Measurements from ENCODE around the gene BPI. TPM values are rescaled to one million over a fixed set of nuclear protein-coding genes. Genes with fewer than 3 reads are reported as not detected.

BPI gene
- total RNA-seq, 1 donor, result under 0.01 TPM

DNA sequence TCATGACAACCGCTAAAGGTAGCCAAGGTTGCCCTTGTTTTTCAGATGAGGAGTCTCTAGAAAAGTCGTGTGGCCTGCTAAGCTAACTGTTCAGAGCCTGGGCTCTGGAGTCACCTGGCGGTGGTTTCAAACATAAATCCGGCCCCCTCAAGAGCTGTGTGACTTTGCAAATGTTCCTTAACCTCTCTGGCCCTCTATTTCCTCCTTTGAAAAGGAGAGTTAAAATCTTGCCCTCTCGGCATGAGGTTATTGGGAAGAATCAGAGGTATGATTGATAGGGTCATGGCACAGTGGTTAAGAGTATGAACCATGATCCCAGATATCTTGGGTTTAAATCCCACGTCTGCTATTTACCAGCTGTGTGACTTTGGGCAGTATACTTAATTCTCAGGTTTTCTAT lies 36.7 kb downstream of the BPI start:
- Histone ChIP-seq H3K4me1 (ENCODE audit: insufficient read depth, low read length) (no peaks in the 10 kb centered on the region), H3K27ac (ENCODE audit: low read depth, low read length) (no peak overlapping the region), H3K79me2 (ENCODE audit: insufficient read depth, low read length) (no peaks in the 10 kb centered on the region), H3K27me3 (ENCODE audit: insufficient read depth, low read length) (peaks cover 21% of the 10 kb centered on the region), H3K4me2 (ENCODE audit: insufficient read depth, low read length) (no peak overlapping the region), H2AFZ (ENCODE audit: low read length) (no peak overlapping the region), H4K20me1 (ENCODE audit: insufficient read depth, low read length) (no peaks in the 10 kb centered on the region), H3K9me3 (ENCODE audit: low read depth, low read length) (peaks cover 5% of the 10 kb centered on the region), H3K4me3 (ENCODE audit: insufficient read depth, low read length) (no peak overlapping the region), H3K36me3 (ENCODE audit: insufficient read depth, low read length) (no peaks in the 10 kb centered on the region)
- no peak for DNase-seq (ENCODE audit: insufficient read length, low spot score, missing footprints)
- TF ChIP-seq, protein P1, sequence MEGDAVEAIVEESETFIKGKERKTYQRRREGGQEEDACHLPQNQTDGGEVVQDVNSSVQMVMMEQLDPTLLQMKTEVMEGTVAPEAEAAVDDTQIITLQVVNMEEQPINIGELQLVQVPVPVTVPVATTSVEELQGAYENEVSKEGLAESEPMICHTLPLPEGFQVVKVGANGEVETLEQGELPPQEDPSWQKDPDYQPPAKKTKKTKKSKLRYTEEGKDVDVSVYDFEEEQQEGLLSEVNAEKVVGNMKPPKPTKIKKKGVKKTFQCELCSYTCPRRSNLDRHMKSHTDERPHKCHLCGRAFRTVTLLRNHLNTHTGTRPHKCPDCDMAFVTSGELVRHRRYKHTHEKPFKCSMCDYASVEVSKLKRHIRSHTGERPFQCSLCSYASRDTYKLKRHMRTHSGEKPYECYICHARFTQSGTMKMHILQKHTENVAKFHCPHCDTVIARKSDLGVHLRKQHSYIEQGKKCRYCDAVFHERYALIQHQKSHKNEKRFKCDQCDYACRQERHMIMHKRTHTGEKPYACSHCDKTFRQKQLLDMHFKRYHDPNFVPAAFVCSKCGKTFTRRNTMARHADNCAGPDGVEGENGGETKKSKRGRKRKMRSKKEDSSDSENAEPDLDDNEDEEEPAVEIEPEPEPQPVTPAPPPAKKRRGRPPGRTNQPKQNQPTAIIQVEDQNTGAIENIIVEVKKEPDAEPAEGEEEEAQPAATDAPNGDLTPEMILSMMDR (IDR thresholded peaks at IDR 0.05; ENCODE audit: extremely low read depth, low read depth, low read length), result no peak

- H3K9me3 ChIP-seq (ENCODE audit: low read depth, low read length), result peaks cover 5% of the 10 kb centered on the region
- H3K36me3 ChIP-seq (ENCODE audit: insufficient read depth, low read length), result no peaks in the 10 kb centered on the region
- no peak overlapping the region for H3K4me3 ChIP-seq (ENCODE audit: insufficient read depth, low read length)
- TF ChIP-seq, protein P1 (IDR thresholded peaks at IDR 0.05; ENCODE audit: extremely low read depth, low read depth, low read length), result no peak
- H3K79me2 ChIP-seq (ENCODE audit: insufficient read depth, low read length), result no peaks in the 10 kb centered on the region
- no peak overlapping the region for H2AFZ ChIP-seq (ENCODE audit: low read length)
- DNase-seq (ENCODE audit: insufficient read length, low spot score, missing footprints), result no peak
- H3K27me3 ChIP-seq (ENCODE audit: insufficient read depth, low read length), result peaks cover 12% of the 10 kb centered on the region
- H3K4me2 ChIP-seq (ENCODE audit: insufficient read depth, low read length), result no peak overlapping the region
- H3K27ac ChIP-seq (ENCODE audit: low read depth, low read length), result no peak overlapping the region
- H3K4me1 ChIP-seq (ENCODE audit: insufficient read depth, low read length), result no peaks in the 10 kb centered on the region
- H4K20me1 ChIP-seq (ENCODE audit: insufficient read depth, low read length), result no peaks in the 10 kb centered on the region
These were observed 38.3 kb downstream of the BPI start for GRCh38 chr20:38342216-38342615.

- H3K79me2 ChIP-seq (ENCODE audit: insufficient read depth, low read length), result no peaks in the 10 kb centered on the region
These were observed 38.9 kb downstream of the BPI start for GRCh38 chr20:38342713-38343310.

More at GRCh38 chr20:38342713-38343310, 38.9 kb downstream of the BPI start:
- Histone ChIP-seq H3K4me3 (ENCODE audit: insufficient read depth, low read length) (peak overlapping the region; percentile 49), H3K4me1 (ENCODE audit: insufficient read depth, low read length) (no peaks in the 10 kb centered on the region), H3K4me2 (ENCODE audit: insufficient read depth, low read length) (peak overlapping the region; percentile 61), H3K9me3 (ENCODE audit: low read depth, low read length) (peaks cover 1% of the 10 kb centered on the region), H4K20me1 (ENCODE audit: insufficient read depth, low read length) (no peaks in the 10 kb centered on the region), H3K27ac (ENCODE audit: low read depth, low read length) (no peak overlapping the region), H3K36me3 (ENCODE audit: insufficient read depth, low read length) (no peaks in the 10 kb centered on the region), H3K27me3 (ENCODE audit: insufficient read depth, low read length) (peaks cover 14% of the 10 kb centered on the region), H2AFZ (ENCODE audit: low read length) (peak overlapping the region; percentile 73)
- DNase-seq (ENCODE audit: insufficient read length, low spot score, missing footprints), result no peak
- TF ChIP-seq, protein P1 (IDR thresholded peaks at IDR 0.05; ENCODE audit: extremely low read depth, low read depth, low read length), result no peak

Measured in osteoblast (primary cell).